Testis (tissue), 3 donors: ENCODE results near the gene BCKDHB. TPM values are rescaled to one million over a fixed set of nuclear protein-coding genes. Genes with fewer than 3 reads are reported as not detected.

Experiments
- DNase-seq: peaks from one replicate; pipeline ENCODE4 v3.0.0-alpha.2; 2019
- H3K27ac ChIP-seq, 2 donors: fragments of 200-600 bp; sonication (generic); one replicate each; pipeline ENCODE4 v1.5.1; 2019
- H3K27me3 ChIP-seq: fragments of 200-600 bp; sonication (generic); one replicate; pipeline ENCODE4 v1.5.1; 2019
- H3K36me3 ChIP-seq: fragments of 200-600 bp; sonication (generic); one replicate; pipeline ENCODE4 v1.5.1; 2017; ENCODE audit warnings: low read depth; ENCODE audit errors: missing control alignments
- H3K4me1 ChIP-seq: fragments of 200-600 bp; sonication (generic); one replicate; pipeline ENCODE4 v1.5.1; 2019
- H3K4me3 ChIP-seq, 2 donors: fragments of 200-600 bp; sonication (generic); one replicate each; pipeline ENCODE4 v1.5.1; 2017 to 2019
- H3K9me3 ChIP-seq: fragments of 200-600 bp; sonication (generic); one replicate; pipeline ENCODE4 v1.5.1; 2017
- POLR2A ChIP-seq: fragments of 450-650 bp; IDR thresholded peaks from one replicate; pipeline ENCODE4 v1.6.1; 2017; ENCODE audit warnings: antibody characterized with exemption, mild to moderate bottlenecking, moderate library complexity
- WGBS, 2 donors: methylation state at CpG; one replicate each; pipeline ENCODE4 v1.1.5; 2018; 5-methylcytosine and 5-hydroxymethylcytosine counted together
- intact Hi-C: fragments of 100-400 bp; cut with DNase I; formaldehyde crosslinking; loops from one replicate; pipeline ENCODE4 v1.15.1; 2023; ENCODE audit warnings: low total_unique reads
- polyA plus RNA-seq: library from polyadenylated mRNA; stranded (reverse); fragments of 350-450 nt; fragmentation: Illumina TruSeq; extraction: RNeasy Lipid Tissue Mini Kit (QIAGEN cat#74804); gene quantifications from one replicate; pipeline ENCODE4 v1.2.3, GENCODE V29; 2014; ENCODE audit warnings: low read depth, low replicate concordance; ENCODE audit not compliant: insufficient read depth
- total RNA-seq, 2 donors: library from RNA; depleted of rRNA; stranded (reverse); fragments of >200 nt; gene quantifications; one replicate each; pipeline ENCODE4 v1.2.3, GENCODE V29; 2016
- TF ChIP-seq, protein P1 (sequence below), 3 experiments: fragments of 450-650 bp in 2 of 3; fragments of 200-600 bp in 1 of 3; sonication (generic) in 1 of 3; IDR thresholded peaks; one replicate each; pipeline ENCODE4 v1.5.1; 2016 to 2019; ENCODE audit warnings: antibody characterized with exemption in 3 of 3, mild to moderate bottlenecking in 2 of 3, moderate library complexity in 1 of 3

The BCKDHB gene
- total and polyA plus RNA-seq, 3 donors from 2014 or later = 22.6 to 29.0 (median 23.3) TPM

DNA sequence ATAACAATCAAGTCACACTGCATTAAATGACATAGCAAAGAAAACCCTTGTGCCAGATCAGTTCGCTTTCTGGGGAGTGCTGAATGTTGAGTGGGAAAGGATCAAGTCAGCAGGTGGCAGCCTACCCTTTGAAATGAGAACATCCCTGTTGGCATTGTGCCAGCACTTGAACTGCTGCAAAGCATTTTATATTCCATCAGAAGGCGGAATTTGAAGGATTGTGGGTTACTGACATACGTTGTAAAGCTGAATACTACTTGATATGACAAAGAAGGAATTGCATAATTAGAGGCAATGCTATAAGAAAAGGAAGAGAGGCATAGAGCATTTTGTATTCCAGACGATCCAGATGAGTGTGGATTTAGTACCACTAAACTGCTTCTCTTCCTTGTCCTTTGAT lies 26.5 kb downstream of the BCKDHB start:
- no peaks in the 10 kb centered on the region for H3K9me3 ChIP-seq
- no peaks in the 10 kb centered on the region for H3K36me3 ChIP-seq
- no peaks in the 10 kb centered on the region for H3K4me1 ChIP-seq
- H3K27me3 ChIP-seq = no peaks in the 10 kb centered on the region
- 63 to 70% methylated on average over 4 of the region's 4 CpGs for WGBS, 2 donors
- TF ChIP-seq, protein P1, sequence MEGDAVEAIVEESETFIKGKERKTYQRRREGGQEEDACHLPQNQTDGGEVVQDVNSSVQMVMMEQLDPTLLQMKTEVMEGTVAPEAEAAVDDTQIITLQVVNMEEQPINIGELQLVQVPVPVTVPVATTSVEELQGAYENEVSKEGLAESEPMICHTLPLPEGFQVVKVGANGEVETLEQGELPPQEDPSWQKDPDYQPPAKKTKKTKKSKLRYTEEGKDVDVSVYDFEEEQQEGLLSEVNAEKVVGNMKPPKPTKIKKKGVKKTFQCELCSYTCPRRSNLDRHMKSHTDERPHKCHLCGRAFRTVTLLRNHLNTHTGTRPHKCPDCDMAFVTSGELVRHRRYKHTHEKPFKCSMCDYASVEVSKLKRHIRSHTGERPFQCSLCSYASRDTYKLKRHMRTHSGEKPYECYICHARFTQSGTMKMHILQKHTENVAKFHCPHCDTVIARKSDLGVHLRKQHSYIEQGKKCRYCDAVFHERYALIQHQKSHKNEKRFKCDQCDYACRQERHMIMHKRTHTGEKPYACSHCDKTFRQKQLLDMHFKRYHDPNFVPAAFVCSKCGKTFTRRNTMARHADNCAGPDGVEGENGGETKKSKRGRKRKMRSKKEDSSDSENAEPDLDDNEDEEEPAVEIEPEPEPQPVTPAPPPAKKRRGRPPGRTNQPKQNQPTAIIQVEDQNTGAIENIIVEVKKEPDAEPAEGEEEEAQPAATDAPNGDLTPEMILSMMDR (IDR thresholded peaks at IDR 0.05) = peak in 2 of 3 experiments; percentile 23 to 49
- no peak for TF ChIP-seq POLR2A
- DNase-seq = peak; percentile 85
- no peak overlapping the region for H3K27ac ChIP-seq
- intact Hi-C loops = no loop called here
- H3K4me3 ChIP-seq = no peak overlapping the region

DNA sequence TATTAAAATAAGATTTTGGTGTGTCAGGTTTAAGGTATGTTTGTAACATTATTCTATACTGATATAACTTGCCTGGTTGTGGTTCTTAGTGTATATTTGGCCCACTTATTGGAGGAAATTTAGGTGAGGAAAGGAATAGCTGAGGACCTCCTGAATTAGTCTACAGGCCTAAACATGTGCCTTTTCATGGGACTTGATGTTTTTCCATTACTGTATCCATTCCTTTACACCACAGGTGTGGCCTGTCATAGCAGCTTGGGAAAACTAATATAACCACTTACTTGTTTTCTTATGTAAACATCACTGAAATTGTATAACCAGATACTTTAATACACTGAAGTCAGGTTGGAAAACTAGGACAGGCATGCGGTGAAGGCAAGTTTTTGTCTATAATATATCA lies 27.6 kb downstream of the BCKDHB start:
- Histone ChIP-seq H3K27me3 (no peaks in the 10 kb centered on the region), H3K4me1 (no peaks in the 10 kb centered on the region), H3K4me3 (no peak overlapping the region), H3K27ac (no peak overlapping the region), H3K9me3 (no peaks in the 10 kb centered on the region), H3K36me3 (no peaks in the 10 kb centered on the region)
- no peak for DNase-seq
- TF ChIP-seq, protein P1 (IDR thresholded peaks at IDR 0.05) = no peak
- no peak for TF ChIP-seq POLR2A
- intact Hi-C loops = no loop called here
- 93 to 97% methylated on average over 1 of the region's 1 CpG for WGBS, 2 donors

DNA sequence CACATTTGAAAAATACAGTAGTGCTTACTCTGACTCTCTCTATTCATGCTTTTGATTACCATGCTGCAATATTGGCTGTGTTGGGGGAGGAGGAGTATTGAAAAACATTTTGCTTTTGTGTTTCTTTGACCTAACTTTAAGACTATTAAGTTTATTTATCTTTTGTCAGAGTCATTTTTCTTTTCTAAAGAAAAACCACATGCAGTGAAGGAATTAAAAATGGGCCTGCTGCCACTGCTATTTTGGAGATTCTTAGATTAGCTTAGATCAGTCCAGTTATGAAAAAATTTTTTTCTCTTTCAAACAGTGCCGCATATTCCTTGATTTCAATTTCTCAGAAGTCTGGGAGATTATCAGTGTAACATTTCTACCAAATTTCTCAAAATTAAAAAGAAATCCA lies 36.1 kb downstream of the BCKDHB start:
- H3K27ac ChIP-seq = no peak overlapping the region
- peaks cover 11% of the 10 kb centered on the region for H3K4me1 ChIP-seq
- 63 to 71% methylated on average over 1 of the region's 1 CpG for WGBS, 2 donors
- intact Hi-C loops = no loop called here
- no peak overlapping the region for H3K4me3 ChIP-seq
- TF ChIP-seq, protein P1 (IDR thresholded peaks at IDR 0.05) = no peak
- no peak for TF ChIP-seq POLR2A
- no peaks in the 10 kb centered on the region for H3K27me3 ChIP-seq
- H3K9me3 ChIP-seq = no peaks in the 10 kb centered on the region
- H3K36me3 ChIP-seq = no peaks in the 10 kb centered on the region
- no peak for DNase-seq

DNA sequence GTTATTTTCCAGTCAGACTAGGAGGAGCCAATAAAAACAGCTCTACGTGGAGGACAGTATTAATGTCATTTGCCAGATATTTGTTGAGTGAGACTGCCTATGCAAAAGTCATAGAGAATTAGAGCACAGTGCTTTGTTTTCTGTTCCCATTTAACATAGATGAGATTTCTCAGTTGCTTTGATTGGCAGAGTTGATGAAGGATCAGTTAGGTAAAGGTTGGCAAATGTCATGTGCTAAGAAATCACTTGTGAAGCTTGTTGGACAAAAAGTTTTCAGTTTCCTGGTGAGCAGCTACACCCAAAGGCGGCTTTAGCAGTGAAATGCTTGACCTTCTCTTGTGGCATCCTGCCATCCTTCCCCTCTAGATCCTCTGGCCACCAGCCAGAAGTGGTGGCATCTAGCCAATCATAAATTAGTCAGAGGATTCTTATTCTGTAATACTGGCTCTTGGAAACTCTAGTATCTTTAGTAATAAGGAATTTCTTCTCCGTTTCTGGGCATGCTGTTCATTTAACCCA lies 37.0 kb downstream of the BCKDHB start:
- H3K27me3 ChIP-seq = no peaks in the 10 kb centered on the region
- H3K4me1 ChIP-seq = peaks cover 11% of the 10 kb centered on the region
- no peaks in the 10 kb centered on the region for H3K36me3 ChIP-seq
- no peak for TF ChIP-seq POLR2A
- H3K9me3 ChIP-seq = no peaks in the 10 kb centered on the region
- intact Hi-C loops = no loop called here
- 30 to 33% methylated on average over 3 of the region's 3 CpGs for WGBS, 2 donors
- no peak overlapping the region for H3K27ac ChIP-seq
- H3K4me3 ChIP-seq = no peak overlapping the region
- peak; percentile 87 for DNase-seq

DNA sequence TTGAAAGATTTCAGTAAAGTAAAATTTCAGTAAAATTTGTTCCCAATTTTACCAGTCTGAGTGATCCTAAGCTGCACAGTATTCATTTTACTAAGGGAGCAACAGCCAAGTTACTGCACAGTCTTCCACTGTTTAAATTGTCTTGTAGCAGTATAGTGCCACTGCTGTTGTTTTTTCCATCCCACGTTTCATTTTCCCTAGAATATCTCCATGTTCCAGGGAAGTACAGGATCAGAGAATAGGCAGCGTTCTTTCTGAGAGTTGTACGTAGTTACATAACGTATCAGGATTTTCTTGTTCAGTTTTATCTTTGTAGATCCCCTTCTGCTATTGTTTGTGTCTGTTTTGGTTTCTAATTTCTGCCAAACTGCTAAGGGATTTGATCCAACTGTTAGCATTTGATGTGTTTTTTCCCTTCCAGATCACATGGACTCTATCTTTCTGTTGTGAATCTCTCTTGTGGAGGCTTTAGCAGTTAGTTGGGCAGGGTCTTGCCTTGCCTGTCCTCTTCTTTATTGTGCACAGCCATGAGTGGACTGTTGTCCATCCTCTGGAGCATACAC lies 38.4 kb downstream of the BCKDHB start:
- Histone ChIP-seq H3K4me3 (no peak overlapping the region), H3K27ac (peak overlapping the region in 1 of 2 donors; percentile 47), H3K9me3 (no peaks in the 10 kb centered on the region), H3K4me1 (peaks cover 11% of the 10 kb centered on the region), H3K27me3 (no peaks in the 10 kb centered on the region), H3K36me3 (no peaks in the 10 kb centered on the region)
- TF ChIP-seq POLR2A = no peak
- TF ChIP-seq, protein P1 (IDR thresholded peaks at IDR 0.05) = no peak
- 35 to 39% methylated on average over 4 of the region's 4 CpGs for WGBS, 2 donors
- intact Hi-C loops = no loop called here
- no peak for DNase-seq
